Activated naive CD4-positive, alpha-beta T cell treated with anti-CD3 and anti-CD28 coated beads, Interleukin-2, amount 50 U/mL, for 16 hours (primary cell): ENCODE data around the gene PTCHD1.

ENCODE experiments used
- DNase-seq: peaks from one replicate; pipeline ENCODE4 v3.0.0-alpha.2; 2020

The PTCHD1 gene

GRCh38 chrX:23334848-23335599 is at the start of gene PTCHD1:
TSS of gene PTCHD1 (plus strand) at chrX:23334849. CDS start at chrX:23334876, 27 bp downstream.
- no peak for DNase-seq

GRCh38 chrX:23286731-23287130 is 47.9 kb upstream of the PTCHD1 start:
- DNase-seq: no peak

GRCh38 chrX:23287191-23287725 is 47.4 kb upstream of the PTCHD1 start:
- no peak for DNase-seq

- DNase-seq: no peak
Observed at GRCh38 chrX:23292354-23292987, 42.2 kb upstream of the PTCHD1 start.

DNA sequence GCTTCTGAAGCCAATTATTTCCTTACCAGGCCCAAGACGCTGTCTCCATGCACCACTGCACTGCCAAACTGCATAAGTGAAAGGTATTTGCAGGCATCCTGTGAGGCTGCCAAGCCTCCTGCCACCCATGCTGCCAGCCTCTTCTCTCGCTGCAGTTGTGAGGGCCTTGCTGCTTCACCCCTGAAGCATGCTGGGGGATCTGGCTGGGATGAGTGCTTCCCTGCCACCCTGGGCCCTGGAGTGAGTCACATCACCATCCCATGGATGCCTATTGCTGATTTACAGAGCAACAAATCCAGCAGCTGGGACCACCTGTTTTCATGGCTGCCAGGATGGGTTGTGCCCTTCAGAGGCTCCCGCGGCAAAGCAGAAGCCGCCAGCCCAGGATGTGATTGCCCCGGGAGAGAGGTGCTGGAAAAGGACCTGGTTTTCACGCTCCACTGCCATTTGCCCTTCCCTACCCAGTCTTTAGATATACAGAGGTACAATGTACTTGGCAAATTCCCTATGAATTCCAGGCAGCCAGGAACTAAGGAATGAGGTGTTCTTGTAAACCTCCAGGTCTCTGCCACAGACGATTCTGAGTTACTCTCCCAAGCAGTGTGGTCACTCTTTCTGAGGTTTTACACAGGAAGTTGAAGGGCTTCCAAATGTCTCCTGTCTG is 41.5 kb upstream of the PTCHD1 start:
- DNase-seq: no peak

GRCh38 chrX:23304881-23305280 is 29.8 kb upstream of the PTCHD1 start:
- no peak for DNase-seq

DNA sequence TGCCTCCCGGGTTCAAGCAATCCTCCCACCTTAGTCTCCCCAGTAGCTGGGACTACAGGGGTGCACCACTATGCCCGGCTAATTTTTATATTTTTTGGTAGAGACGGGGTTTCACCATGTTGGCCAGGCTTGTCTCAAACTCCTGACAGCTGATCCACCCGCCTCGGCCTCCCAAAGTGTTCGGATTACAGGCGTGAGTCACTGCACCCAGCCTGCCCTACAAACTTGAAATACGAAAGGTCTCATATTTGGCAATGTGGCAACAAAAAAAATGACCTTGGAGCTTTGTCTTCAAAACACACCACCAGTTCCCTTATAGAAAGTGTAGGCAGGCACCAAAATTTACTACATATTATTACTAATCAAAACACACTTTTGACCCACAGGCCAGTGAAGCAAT is 22.9 kb upstream of the PTCHD1 start:
- DNase-seq: no peak

DNA sequence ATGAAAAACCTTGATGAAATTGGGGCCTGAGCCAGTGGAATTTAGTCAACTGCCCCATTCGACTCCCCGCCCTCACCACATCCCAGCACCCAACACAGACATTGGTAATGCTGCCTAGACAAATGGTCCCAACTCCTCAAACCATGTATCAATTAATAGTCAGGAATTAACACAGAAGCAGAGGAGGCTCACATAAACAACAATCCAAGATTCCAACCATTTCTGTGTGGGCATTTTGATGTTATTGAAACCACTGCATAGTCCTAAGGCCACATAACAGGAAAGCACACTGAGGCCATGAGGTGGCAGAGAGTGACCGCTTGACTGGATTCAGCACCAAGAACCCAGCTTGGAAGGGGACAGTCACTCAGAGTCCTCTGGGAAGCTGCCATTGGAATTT is 22.5 kb upstream of the PTCHD1 start:
- no peak for DNase-seq

GRCh38 chrX:23317799-23318724 is 16.6 kb upstream of the PTCHD1 start:
- DNase-seq: no peak

DNA sequence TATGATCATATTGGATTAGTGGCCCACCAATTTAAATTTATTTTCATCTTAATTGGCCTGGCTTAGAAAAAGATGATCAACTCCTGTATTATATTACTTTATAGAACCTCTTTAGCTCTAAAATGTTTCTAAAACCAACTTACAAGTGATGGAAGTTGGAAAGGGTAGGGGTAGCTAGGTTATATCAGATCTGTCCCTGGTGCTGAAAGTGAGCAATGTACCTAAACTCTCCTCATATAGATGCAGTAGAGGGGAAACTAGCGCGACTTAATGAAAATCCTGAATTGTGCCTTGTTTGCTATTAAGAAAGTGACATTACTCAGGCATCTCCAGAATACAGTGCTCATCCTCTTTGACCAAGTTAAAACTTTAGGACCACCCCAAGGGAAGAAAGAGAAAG is 7.5 kb upstream of the PTCHD1 start:
- DNase-seq: no peak

DNA sequence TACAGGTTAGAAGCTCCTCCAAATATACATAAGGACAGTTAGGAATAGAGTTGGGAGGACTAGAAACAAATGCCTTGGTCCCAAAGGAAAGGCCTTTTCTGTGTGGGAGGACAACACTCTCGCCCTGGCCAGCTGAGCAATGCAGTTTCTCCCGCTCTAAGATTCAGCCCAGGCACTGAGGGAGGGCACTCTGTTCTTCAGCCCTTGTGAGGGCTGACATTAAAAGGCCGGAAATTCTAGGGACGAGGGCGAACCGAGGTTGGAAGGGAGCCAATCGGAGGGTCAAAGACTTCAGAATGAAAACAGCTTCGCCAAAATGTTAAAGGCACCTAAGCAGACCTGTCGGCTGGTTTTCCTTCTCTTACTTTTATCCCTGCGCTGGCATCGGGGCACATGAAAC is 2.9 kb upstream of the PTCHD1 start:
- no peak for DNase-seq

DNA sequence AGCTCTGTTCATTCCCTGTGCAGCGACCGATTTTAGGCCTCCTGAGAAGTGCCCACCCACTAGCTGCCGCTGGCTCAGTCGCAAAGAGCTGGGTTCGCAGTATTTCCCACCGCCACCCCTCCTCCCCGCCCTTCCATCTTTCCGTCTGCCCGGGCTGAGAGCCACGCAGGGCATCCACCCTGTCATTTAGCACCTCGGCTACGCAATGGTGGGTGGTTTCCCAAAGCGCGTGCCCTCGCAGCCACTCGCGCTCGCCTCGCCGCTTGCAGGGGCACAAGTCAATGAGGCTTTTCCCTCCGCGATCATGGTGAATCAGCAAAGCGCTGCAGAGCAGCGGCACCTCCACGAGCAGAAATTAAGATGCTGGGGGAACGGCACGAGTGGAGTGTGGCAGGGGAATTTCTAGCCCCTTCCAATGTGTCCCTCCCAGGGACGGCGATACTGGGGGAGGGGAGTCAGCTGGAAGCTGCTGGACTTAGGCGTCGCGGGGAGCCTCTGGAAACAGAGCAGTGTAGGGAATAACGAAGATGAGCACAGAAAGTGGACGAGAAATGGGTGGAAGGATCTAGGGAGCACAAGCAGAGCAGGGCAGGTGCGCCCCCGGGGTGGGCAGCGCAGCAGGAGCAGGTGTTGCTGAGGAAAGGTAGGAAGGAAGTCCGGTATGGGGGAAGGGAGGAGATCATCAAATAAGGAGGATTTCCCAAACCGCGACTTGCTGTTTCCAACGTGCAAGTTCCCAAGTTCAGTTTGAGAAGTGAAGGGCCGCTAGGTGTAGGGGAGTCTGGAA is 2.4 kb upstream of the PTCHD1 start:
- no peak for DNase-seq

DNA sequence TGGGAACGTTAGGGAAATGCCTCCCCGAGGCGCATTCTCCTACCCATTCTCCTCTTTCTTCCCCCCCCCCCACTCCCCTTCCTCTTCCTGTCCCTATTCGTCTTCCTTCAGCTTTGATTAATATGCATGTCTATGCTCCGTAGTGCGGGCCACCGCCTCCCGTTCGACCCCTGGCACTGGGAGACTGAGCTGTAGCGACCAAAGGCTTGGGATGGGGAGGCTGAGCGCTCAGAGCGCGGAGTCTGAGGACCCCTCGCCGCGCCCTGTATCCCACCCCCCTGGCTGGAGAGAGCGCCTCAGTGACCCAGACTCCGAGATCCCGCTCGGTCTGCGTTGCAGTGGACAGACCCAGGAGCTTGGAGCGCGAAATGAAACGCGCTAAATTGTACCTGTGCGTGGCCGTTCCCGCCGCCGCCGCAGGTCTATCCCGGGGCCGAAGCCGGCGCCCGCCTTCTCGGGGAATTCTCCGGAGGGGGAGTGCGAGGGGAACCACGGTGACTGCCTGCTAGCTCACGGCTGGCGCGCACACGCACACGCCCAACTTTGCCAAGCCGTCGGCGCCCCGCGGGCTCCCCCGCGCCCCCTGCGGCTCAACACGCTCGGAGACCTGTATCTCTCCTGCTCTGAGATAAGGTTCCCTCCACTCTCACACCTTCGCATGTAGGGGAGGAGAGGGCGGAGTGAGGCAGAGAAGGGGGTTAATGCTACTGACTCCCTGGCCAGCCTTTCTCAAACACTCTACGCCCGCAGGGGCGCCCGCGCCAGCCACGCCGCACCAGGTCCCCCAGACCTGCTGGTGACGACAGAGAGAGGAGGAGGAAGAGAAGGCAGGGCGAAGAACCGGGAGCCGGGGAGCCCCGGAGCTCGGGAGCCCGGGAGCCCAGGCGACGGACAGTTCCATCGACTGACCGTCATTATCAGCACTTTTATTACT is 1.5 kb upstream of the PTCHD1 start:
- no peak for DNase-seq

GRCh38 chrX:23333842-23334520 is 668 bp upstream of the PTCHD1 start:
- DNase-seq: no peak

DNA sequence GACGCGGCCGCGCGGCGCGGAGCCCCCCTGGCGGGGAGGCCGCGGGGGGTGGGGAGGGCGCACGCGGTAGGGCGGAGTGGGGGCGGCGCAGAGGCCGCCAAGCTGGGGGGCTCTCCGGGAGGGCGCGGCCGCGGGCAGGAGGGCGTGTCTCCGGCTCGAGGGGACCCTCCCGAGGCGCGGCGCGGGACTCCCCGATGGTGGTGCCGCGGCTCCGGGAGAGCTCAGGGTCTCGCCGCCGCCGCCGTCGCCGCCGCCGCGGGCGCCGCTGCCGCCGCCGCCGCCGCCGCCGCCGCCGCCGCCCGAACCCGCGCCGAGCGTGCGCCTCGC is 165 bp upstream of the PTCHD1 start:
- DNase-seq: no peak

DNA sequence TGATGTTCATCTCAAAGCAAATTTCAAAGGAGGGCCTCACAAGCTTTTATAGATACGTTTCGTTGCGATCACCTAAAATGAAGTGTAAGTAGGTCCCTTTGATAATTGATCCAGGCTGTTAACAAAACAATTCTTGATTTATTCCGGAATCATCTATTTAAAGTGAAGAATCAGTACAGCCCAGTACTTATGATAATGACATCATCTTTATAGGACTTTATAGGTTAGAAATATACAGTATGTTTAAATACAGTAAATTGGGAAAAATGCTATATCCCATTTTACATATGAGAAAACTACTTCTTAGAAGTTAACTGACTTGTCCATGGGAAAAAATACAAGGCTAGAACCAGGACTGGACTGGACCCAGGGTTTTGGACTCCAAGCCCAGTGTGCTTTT is 3.7 kb downstream of the PTCHD1 start:
- DNase-seq: no peak

GRCh38 chrX:23341452-23341851 is 6.8 kb downstream of the PTCHD1 start:
- DNase-seq: no peak

DNA sequence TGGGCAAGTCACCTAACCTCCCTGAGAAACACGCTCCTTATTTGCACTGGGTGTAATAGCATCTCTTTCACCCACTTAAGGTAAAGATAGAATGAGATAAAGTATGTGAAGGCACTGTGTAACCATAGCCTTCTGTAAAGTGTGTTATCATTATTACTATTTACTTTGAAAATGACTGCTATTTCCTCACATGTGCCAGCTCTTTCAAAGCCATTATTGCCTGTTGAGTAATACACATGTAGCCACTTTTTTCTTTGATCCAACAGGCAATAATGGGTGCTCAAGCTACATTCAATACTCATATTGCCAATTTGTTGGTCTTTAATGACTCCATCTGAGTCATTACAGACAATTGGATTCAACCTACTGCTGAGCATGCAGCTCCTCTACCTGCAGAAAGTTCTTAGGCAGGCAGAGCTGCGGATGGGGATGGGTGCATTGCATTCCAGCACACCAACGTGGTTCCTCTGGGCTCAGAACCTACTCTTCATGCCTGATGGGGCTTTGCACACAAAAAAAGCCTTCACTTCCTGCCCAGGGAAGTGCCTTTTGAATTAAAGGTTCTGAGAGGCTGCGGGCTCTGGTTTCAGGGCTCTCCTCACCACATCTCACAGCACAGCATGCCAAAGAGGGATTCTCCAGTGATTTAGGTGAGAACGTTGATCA is 9.7 kb downstream of the PTCHD1 start:
- DNase-seq: no peak

DNA sequence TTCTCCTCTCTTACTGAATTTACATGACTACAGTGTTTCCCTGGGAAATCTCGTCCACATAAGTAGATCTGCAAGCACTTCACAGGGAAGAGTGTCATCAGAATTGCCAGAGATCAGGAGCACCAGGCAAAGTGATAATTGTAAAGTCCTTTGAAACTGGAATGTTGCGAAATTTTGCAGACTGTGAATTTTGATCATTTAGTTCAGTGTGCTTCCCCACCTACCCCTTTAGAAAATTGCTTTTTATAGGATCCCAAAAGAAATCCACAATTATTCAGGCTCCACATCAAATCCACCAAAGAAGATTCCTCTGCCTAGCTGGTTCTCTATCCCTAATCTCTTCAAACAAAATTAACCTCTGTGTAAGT is 10.2 kb downstream of the PTCHD1 start:
- DNase-seq: no peak

- no peak for DNase-seq
Observed at GRCh38 chrX:23356189-23356588, 21.5 kb downstream of the PTCHD1 start.
